AG04450 (cell line): ENCODE data around the gene TSR1. TPM values are rescaled to one million over a fixed set of nuclear protein-coding genes. Genes with fewer than 3 reads are reported as not detected.

Source experiments
- CTCF ChIA-PET: fragments of 300-600, 350-600 bp; formaldehyde crosslinking; extraction: SDS; loops from one replicate; lab custom pipeline; 2022; ENCODE audit warnings: antibody characterized with exemption, inconsistent platforms; lab: Charles Lee
- POLR2A ChIA-PET: fragments of 350-600 bp; formaldehyde crosslinking; extraction: SDS; loops from one replicate; lab custom pipeline; 2021; ENCODE audit warnings: antibody characterized with exemption, inconsistent platforms; lab: Yijun Ruan, JAX
- DNase-seq: peaks from one replicate; pipeline ENCODE4 v3.0.0-alpha.2; 2011; ENCODE audit warnings: low read depth, low spot score
- H3K27ac ChIP-seq: one replicate; pipeline ENCODE4 v1.5.1; 2012; ENCODE audit warnings: low read depth, low read length, control low read depth
- H3K27me3 ChIP-seq: one replicate; pipeline ENCODE4 v1.6.0; 2012; ENCODE audit warnings: low read length; ENCODE audit not compliant: control insufficient read depth, insufficient read depth
- H3K4me3 ChIP-seq: 2 replicates; pipeline ENCODE4 v1.5.1; 2011; ENCODE audit warnings: mild to moderate bottlenecking, low read depth, low read length, control low read depth
- H3K9me3 ChIP-seq: 2 replicates; pipeline ENCODE4 v1.5.1; 2012; ENCODE audit warnings: low read length; ENCODE audit not compliant: control insufficient read depth, insufficient read depth
- CTCF ChIP-seq: IDR thresholded peaks from 2 replicates; pipeline ENCODE4 v1.5.1; 2011; ENCODE audit warnings: low read depth, low read length, control low read depth, inconsistent platforms
- polyA plus RNA-seq: library from polyadenylated mRNA; depleted of rRNA; stranded (reverse); fragments of >200 nt; gene quantifications from 2 replicates; pipeline ENCODE4 v1.2.3, GENCODE V29; 2011

The TSR1 gene
- polyA plus RNA-seq, 1 experiment = 15.5 TPM

DNA sequence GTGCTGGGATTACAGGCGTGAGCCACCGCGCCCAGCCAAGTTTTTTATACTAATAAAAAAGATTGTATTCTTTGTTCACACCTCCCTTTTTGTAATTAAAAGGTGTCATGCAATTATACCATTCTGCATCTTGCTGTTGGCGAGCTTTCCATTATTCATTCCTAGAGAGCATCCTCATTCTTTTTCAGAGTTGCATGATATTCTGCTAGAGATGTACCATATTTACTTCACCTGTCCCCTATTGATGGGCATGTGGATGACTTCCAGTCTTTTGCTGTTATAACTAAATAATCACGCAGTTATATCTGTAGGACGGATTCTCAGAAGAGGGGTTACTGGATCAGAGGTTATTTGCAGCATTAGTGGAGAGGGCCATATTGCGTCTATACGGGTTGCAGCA is 18.1 kb upstream of the TSR1 start:
- no peak for DNase-seq
- H3K27ac ChIP-seq = no peak overlapping the region
- H3K27me3 ChIP-seq = no peaks in the 10 kb centered on the region
- POLR2A ChIA-PET = interaction anchor here (0.6 to 0.7 kb wide), 2 partner anchors 65 to 96 kb away, joined by 3 read pairs; no protein-coding TSS in a partner anchor
- no peak overlapping the region for H3K4me3 ChIP-seq
- no peaks in the 10 kb centered on the region for H3K9me3 ChIP-seq
- CTCF ChIA-PET = interaction anchor here (1.0 to 1.8 kb wide), 4 partner anchors 15 to 300 kb away, joined by 4 to 10 read pairs (median 4); partner anchors contain the start of gene HIC1
- no peak for TF ChIP-seq CTCF

- H3K27ac ChIP-seq = no peak overlapping the region
- no peak for DNase-seq
- no peak for TF ChIP-seq CTCF
- CTCF ChIA-PET = interaction anchor here (0.8 to 1.1 kb wide), 2 partner anchors 11 to 12 kb away, joined by 3 to 4 read pairs; no protein-coding TSS in a partner anchor
- POLR2A ChIA-PET = no interaction called here
- no peaks in the 10 kb centered on the region for H3K27me3 ChIP-seq
- H3K9me3 ChIP-seq = no peaks in the 10 kb centered on the region
- no peak overlapping the region for H3K4me3 ChIP-seq
Measured at GRCh38 chr17:2351269-2351668, 15.0 kb upstream of the TSR1 start.

DNA sequence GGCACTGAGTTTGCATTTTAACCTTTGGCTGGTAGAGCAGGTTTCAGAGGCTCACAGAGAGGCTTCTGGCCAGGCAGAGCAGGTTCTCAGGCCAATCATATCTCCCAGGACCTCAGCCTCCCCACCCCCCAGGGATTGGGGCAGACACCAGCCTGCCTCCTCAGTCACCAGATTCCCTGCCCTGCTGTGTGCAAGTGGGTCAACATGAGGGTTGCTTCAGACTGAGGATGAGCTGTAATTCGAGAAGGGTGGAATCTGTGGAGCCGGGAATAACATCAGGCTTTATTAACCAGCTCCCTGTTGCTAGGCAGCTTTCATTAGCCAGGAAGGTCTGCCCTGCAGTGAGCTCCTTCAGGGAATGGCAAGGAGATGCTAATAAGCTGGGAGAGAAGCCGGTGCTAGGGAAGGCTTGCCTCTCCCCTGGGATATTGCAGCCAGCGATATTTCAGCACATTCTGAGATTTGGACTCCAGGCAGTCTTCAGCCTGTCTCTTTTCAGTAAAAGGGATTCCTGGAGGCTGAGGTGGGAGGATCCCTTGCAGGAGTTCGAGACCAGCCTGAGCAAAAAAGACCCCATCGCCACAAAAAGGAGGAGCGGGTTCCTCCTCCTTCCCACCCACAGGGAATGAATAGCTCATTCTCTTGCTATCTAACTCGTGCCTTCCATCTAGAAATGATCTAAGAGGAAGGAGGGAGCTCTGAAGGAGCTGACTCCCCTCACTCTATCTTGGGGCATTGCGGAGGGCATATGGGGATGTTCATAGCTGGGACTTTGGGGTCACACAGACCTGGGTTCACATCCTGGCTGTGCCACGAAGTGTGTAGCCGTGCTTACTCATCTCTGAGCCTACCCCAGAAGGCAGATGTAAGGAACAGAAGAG is 11.8 kb upstream of the TSR1 start:
- Histone ChIP-seq H3K4me3 (no peak overlapping the region), H3K9me3 (no peaks in the 10 kb centered on the region), H3K27me3 (no peaks in the 10 kb centered on the region), H3K27ac (peak overlapping the region; percentile 43)
- CTCF ChIA-PET = interaction anchor here (1.4 to 1.8 kb wide), 2 partner anchors 34 to 68 kb away, joined by 5 to 11 read pairs; no protein-coding TSS in a partner anchor
- no peak for TF ChIP-seq CTCF
- POLR2A ChIA-PET = interaction anchor here (0.5 to 1.4 kb wide), 6 partner anchors 10 to 45 kb away, joined by 3 to 7 read pairs (median 4); partner anchors contain the start of genes SMG6, SRR and TSR1
- DNase-seq = peak; percentile 72

- no peak for TF ChIP-seq CTCF
- CTCF ChIA-PET = no interaction called here
- no peak for DNase-seq
- no peaks in the 10 kb centered on the region for H3K27me3 ChIP-seq
- no peaks in the 10 kb centered on the region for H3K9me3 ChIP-seq
- POLR2A ChIA-PET = no interaction called here
- no peak overlapping the region for H3K27ac ChIP-seq
- no peak overlapping the region for H3K4me3 ChIP-seq
Measured at GRCh38 chr17:2346475-2346874, 10.2 kb upstream of the TSR1 start.

GRCh38 chr17:2344528-2344927 is 8.3 kb upstream of the TSR1 start:
- Histone ChIP-seq H3K27ac (no peak overlapping the region), H3K9me3 (0 out of 2 replicates have a peak, but pooled peaks cover 2% of the 10 kb centered on the region), H3K27me3 (no peaks in the 10 kb centered on the region), H3K4me3 (no peak overlapping the region)
- no peak for DNase-seq
- no peak for TF ChIP-seq CTCF
- CTCF ChIA-PET = interaction anchor here (0.6 kb wide), 1 partner anchor 8 kb away, joined by 4 read pairs; no protein-coding TSS in a partner anchor
- POLR2A ChIA-PET = interaction anchor here (0.6 kb wide), 1 partner anchor 278 kb away, joined by 12 read pairs; no protein-coding TSS in a partner anchor
